ENCODE results near the gene SERPINA4. TPM values are rescaled to one million over a fixed set of nuclear protein-coding genes. Genes with fewer than 3 reads are reported as not detected.

Gene SERPINA4
- total and polyA plus RNA-seq, 2 of the 13 experiments (the other 11 are each of a cell fraction or from before 2014, with no cell fraction given), result 39.1 to 57.8 TPM

DNA sequence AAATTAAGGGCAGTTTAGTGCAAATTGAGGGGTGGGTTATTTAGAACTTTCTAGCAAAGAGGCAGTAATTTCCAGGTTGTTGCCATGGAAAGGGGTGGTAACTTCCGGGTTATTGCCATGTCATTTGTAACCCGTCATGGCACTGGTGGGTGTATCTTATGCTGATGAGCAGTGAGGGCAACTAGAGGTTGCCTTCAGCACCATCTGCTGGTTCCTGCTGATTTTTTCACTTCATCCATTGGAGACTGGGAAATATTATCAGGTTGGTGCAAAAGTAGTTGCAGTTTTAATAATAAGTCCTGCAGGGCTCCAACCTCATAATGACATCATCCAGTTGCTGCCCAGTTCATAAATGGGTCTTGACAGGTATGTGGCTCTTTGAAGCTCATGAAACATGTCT, 24.4 kb upstream of the SERPINA4 start (continued):
- 0 out of 2 replicates have a peak, but pooled peaks have one; percentile 11 for TF ChIP-seq FOXA3 (CRISPR knock-in tag; IDR thresholded peaks at IDR 0.05)
- TF ChIP-seq BHLHE40 (IDR thresholded peaks at IDR 0.05; ENCODE audit: low read length), result no peak
- TF ChIP-seq, protein P1, sequence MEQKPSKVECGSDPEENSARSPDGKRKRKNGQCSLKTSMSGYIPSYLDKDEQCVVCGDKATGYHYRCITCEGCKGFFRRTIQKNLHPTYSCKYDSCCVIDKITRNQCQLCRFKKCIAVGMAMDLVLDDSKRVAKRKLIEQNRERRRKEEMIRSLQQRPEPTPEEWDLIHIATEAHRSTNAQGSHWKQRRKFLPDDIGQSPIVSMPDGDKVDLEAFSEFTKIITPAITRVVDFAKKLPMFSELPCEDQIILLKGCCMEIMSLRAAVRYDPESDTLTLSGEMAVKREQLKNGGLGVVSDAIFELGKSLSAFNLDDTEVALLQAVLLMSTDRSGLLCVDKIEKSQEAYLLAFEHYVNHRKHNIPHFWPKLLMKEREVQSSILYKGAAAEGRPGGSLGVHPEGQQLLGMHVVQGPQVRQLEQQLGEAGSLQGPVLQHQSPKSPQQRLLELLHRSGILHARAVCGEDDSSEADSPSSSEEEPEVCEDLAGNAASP (CRISPR knock-in tag; IDR thresholded peaks at IDR 0.05; ENCODE audit: borderline replicate concordance), result 0 out of 2 replicates have a peak, but pooled peaks have one; percentile 13

GRCh38 chr14:94538070-94538740, 23.0 kb upstream of the SERPINA4 start:
- no TSS peak for BruUV-seq (replicated peaks)
- TF ChIP-seq, protein P2, sequence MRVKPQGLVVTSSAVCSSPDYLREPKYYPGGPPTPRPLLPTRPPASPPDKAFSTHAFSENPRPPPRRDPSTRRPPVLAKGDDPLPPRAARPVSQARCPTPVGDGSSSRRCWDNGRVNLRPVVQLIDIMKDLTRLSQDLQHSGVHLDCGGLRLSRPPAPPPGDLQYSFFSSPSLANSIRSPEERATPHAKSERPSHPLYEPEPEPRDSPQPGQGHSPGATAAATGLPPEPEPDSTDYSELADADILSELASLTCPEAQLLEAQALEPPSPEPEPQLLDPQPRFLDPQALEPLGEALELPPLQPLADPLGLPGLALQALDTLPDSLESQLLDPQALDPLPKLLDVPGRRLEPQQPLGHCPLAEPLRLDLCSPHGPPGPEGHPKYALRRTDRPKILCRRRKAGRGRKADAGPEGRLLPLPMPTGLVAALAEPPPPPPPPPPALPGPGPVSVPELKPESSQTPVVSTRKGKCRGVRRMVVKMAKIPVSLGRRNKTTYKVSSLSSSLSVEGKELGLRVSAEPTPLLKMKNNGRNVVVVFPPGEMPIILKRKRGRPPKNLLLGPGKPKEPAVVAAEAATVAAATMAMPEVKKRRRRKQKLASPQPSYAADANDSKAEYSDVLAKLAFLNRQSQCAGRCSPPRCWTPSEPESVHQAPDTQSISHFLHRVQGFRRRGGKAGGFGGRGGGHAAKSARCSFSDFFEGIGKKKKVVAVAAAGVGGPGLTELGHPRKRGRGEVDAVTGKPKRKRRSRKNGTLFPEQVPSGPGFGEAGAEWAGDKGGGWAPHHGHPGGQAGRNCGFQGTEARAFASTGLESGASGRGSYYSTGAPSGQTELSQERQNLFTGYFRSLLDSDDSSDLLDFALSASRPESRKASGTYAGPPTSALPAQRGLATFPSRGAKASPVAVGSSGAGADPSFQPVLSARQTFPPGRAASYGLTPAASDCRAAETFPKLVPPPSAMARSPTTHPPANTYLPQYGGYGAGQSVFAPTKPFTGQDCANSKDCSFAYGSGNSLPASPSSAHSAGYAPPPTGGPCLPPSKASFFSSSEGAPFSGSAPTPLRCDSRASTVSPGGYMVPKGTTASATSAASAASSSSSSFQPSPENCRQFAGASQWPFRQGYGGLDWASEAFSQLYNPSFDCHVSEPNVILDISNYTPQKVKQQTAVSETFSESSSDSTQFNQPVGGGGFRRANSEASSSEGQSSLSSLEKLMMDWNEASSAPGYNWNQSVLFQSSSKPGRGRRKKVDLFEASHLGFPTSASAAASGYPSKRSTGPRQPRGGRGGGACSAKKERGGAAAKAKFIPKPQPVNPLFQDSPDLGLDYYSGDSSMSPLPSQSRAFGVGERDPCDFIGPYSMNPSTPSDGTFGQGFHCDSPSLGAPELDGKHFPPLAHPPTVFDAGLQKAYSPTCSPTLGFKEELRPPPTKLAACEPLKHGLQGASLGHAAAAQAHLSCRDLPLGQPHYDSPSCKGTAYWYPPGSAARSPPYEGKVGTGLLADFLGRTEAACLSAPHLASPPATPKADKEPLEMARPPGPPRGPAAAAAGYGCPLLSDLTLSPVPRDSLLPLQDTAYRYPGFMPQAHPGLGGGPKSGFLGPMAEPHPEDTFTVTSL (CRISPR knock-in tag; IDR thresholded peaks at IDR 0.05; ENCODE audit: borderline replicate concordance), result no peak
- TF ChIP-seq ZKSCAN8 (CRISPR knock-in tag; IDR thresholded peaks at IDR 0.05; ENCODE audit: borderline replicate concordance) (no peak), ZNF639 (CRISPR knock-in tag; conservative IDR thresholded peaks at IDR 0.05) (no peak), PAX8 (CRISPR knock-in tag; IDR thresholded peaks at IDR 0.05; ENCODE audit: borderline replicate concordance) (no peak), KDM6A (CRISPR knock-in tag; IDR thresholded peaks at IDR 0.05; ENCODE audit: low read depth) (no peak), ZNF441 (CRISPR knock-in tag; IDR thresholded peaks at IDR 0.05; ENCODE audit: borderline replicate concordance) (no peak), KMT2B (CRISPR knock-in tag; IDR thresholded peaks at IDR 0.05) (no peak), TOE1 (CRISPR knock-in tag; IDR thresholded peaks at IDR 0.05) (no peak), ZNF75D (CRISPR knock-in tag; IDR thresholded peaks at IDR 0.05; ENCODE audit: borderline replicate concordance) (no peak), ZNF225 (CRISPR knock-in tag; IDR thresholded peaks at IDR 0.05) (no peak), ZNF296 (CRISPR knock-in tag; conservative IDR thresholded peaks at IDR 0.05) (no peak), HOXA5 (CRISPR knock-in tag; IDR thresholded peaks at IDR 0.05) (no peak)

More at GRCh38 chr14:94538070-94538740, 23.0 kb upstream of the SERPINA4 start:
- no peak overlapping the region for H3K4me2 ChIP-seq (ENCODE audit: low read depth, low read length)
- H3K4me1 ChIP-seq (ENCODE audit: insufficient read depth, low read length), result peaks cover 83% of the 10 kb centered on the region
- H3K9me3 ChIP-seq (ENCODE audit: low read length), result no peaks in the 10 kb centered on the region
- intact Hi-C loops (cut with micrococcal nuclease; ENCODE audit: unreplicated experiment) (loop anchor here (5.0 kb wide), 1 partner anchor 1731 kb away; no protein-coding TSS in a partner anchor), in situ Hi-C loops (cut with HindIII; ENCODE audit: extremely low pct_ligation_motif_present, low pct_unique_long_range_greater_than_20kb) (no loop called here)
- no peak for ATAC-seq
- no peak for FAIRE-seq
- CTCF ChIA-PET (ENCODE audit: low intra/inter-chr PET ratio, low total read pairs), result interaction anchor here (2.8 kb wide), 1 partner anchor 104 kb away, joined by 9 read pairs; no protein-coding TSS in a partner anchor
- no peaks in the 10 kb centered on the region for H3K36me3 ChIP-seq (replicated peaks in 1 of 2; ENCODE audit: control insufficient read depth in 1 of 2, insufficient read depth in 2 of 2, low read length in 2 of 2)
- H3K79me2 ChIP-seq (ENCODE audit: insufficient read depth, low read length), result no peaks in the 10 kb centered on the region
- no peak overlapping the region for H3K9ac ChIP-seq (ENCODE audit: insufficient read depth, low read depth, low read length)
- POLR2A ChIA-PET, result interaction anchor here (0.9 to 1.2 kb wide), 2 partner anchors 11 to 74 kb away, joined by 3 to 5 read pairs; partner anchors contain the start of gene SERPINA3
- H3K4me3 ChIP-seq (replicated peaks in 1 of 3; ENCODE audit: insufficient read depth in 1 of 3, low read depth in 2 of 3, low read length in 3 of 3), result no peak overlapping the region
- H3K27me3 ChIP-seq (ENCODE audit: control insufficient read depth in 1 of 2, insufficient read depth in 2 of 2, low read length in 2 of 2), result no peaks in the 10 kb centered on the region
- H2AFZ ChIP-seq (ENCODE audit: low read length), result no peak overlapping the region
- 84% methylated on average over 6 of the region's 6 CpGs for WGBS (ENCODE audit: low lambda C conversion rate)
- no peak for DNase-seq (ENCODE audit: low spot score)
- no peak overlapping the region for H3K27ac ChIP-seq (ENCODE audit: extremely low read length, insufficient read depth, low read length)
- H4K20me1 ChIP-seq (ENCODE audit: insufficient read depth, low read length), result no peaks in the 10 kb centered on the region

Measured in HepG2 (cell line).